Activated T-helper 2 cell treated with anti-CD3 and anti-CD28 coated beads, Interferon-gamma antibody, Interleukin-2, Interleukin-4, amounts not matched to agents 10 μg/mL and 5 μg/mL and 100 μg/mL, durations not matched to agents 14 hours and 24 hours and 36 hours (primary cell): ENCODE measurements around the gene TNS4. TPM values are rescaled to one million over a fixed set of nuclear protein-coding genes. Genes with fewer than 3 reads are reported as not detected.
A peak's percentile ranks its signal among the peaks of the same experiment; 100 is the strongest.

Experiments
- DNase-seq: peaks from one replicate; pipeline ENCODE4 v3.0.0; 2021; ENCODE audit warnings: low spot score
- H3K27ac Mint-ChIP-seq: one replicate; pipeline ENCODE4 v1.8.0; 2021; ENCODE audit warnings: mixed read lengths
- H3K27me3 Mint-ChIP-seq: one replicate; pipeline ENCODE4 v1.8.0; 2021; ENCODE audit warnings: low read depth, mixed read lengths
- H3K36me3 Mint-ChIP-seq: one replicate; pipeline ENCODE4 v1.8.0; 2021; ENCODE audit warnings: low read depth, mixed read lengths
- H3K4me1 Mint-ChIP-seq: one replicate; pipeline ENCODE4 v1.8.0; 2021; ENCODE audit warnings: low read depth, mixed read lengths
- H3K4me3 Mint-ChIP-seq: one replicate; pipeline ENCODE4 v1.8.0; 2021; ENCODE audit warnings: low read depth, mild to moderate bottlenecking, moderate library complexity, mixed read lengths
- H3K9me3 Mint-ChIP-seq: one replicate; pipeline ENCODE4 v1.8.0; 2021; ENCODE audit warnings: mixed read lengths
- intact Hi-C: fragments of 100-400 bp; cut with micrococcal nuclease; formaldehyde crosslinking; loops from one replicate; pipeline ENCODE4 v1.15.1; 2023
- total RNA-seq: library from RNA; stranded (reverse); gene quantifications from 2 replicates; pipeline ENCODE4 v1.2.3, GENCODE V29; 2022

The TNS4 gene
- total RNA-seq, 1 donor from 2014 or later = 9.0 TPM

GRCh38 chr17:40532520-40533253 is 31.3 kb upstream of the TNS4 start:
- intact Hi-C loops = loop anchor here (1.0 to 2.0 kb wide), 7 partner anchors 28 to 174 kb away; partner anchors contain the start of gene TOP2A

GRCh38 chr17:40531051-40531991 is 29.9 kb upstream of the TNS4 start:
- Mint-ChIP-seq H3K4me3 (peak overlapping the region; percentile 79), H3K36me3 (peaks cover 18% of the 10 kb centered on the region), H3K27me3 (no peaks in the 10 kb centered on the region), H3K27ac (peak overlapping the region; percentile 92), H3K9me3 (peaks cover 5% of the 10 kb centered on the region), H3K4me1 (peaks cover 69% of the 10 kb centered on the region)
- intact Hi-C loops = loop anchor here (1.0 kb wide), 4 partner anchors 11 to 86 kb away; no protein-coding TSS in a partner anchor
- peak; percentile 48 for DNase-seq

More at GRCh38 chr17:40532520-40533253, 31.3 kb upstream of the TNS4 start:
- Mint-ChIP-seq H3K9me3 (no peaks in the 10 kb centered on the region), H3K4me3 (peak overlapping the region; percentile 79), H3K4me1 (peaks cover 78% of the 10 kb centered on the region), H3K27me3 (no peaks in the 10 kb centered on the region), H3K36me3 (peaks cover 10% of the 10 kb centered on the region), H3K27ac (peak overlapping the region; percentile 92)
- DNase-seq = no peak

GRCh38 chr17:40530531-40530994 is 29.1 kb upstream of the TNS4 start:
- Mint-ChIP-seq H3K4me1 (peaks cover 64% of the 10 kb centered on the region), H3K4me3 (peak overlapping the region; percentile 30), H3K27ac (peak overlapping the region; percentile 92), H3K27me3 (no peaks in the 10 kb centered on the region), H3K36me3 (peaks cover 20% of the 10 kb centered on the region), H3K9me3 (peaks cover 12% of the 10 kb centered on the region)
- intact Hi-C loops = no loop called here
- no peak for DNase-seq

DNA sequence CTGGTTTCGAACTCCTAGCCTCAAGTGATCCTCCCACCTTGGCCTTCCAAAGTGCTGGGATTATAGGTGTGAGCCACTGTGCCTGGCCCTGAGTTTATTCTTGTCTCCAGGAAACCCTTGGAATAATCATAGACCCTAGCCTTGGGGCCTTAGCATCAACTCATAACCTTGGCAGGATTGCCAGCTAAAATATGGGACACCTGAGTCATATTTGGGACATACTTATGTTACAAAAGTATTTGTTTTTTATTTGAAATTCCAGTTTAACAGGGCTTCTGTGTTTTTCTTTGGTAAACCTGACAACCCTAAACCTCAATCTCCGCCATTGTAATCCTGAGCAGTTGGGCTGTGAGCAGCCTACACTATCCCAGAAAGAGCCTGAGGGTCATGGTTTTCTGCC is 28.6 kb upstream of the TNS4 start:
- intact Hi-C loops = no loop called here
- H3K9me3 Mint-ChIP-seq = peaks cover 18% of the 10 kb centered on the region
- H3K36me3 Mint-ChIP-seq = peaks cover 26% of the 10 kb centered on the region
- no peak for DNase-seq
- H3K27me3 Mint-ChIP-seq = no peaks in the 10 kb centered on the region
- no peak overlapping the region for H3K4me3 Mint-ChIP-seq
- peaks cover 61% of the 10 kb centered on the region for H3K4me1 Mint-ChIP-seq
- H3K27ac Mint-ChIP-seq = peak overlapping the region; percentile 92

DNA sequence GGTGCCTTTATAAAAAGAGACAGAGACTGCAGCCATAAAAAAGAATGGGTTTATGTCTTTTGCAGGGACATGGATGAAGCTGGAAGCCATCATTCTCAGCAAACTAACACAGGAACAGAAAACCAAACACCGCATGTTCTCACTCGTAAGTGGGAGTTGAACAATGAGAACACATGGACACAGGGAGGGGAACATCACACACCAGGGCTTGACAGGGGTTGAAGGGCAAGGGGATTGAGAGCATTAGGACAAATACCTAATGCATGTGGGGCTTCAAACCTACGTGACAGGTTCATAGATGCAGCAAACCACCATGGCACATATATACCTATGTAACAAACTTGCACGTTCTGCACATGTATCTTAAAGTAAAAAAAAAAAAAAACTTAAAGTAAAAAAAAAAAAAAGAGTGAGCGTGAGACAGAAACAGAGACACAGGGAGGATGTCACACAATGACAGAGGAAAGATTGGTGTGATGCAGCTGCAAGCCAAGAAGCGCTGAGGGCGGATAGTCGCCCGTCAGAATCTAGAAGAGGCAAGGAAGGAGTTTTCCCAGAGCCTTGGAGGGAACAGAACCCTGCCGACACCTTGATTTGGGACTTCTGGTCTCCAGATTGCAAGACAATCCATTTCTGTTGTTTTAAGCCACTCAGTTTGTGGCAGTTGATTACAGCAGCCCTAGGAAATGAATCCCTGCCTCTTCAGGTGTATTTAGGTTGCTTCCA is 27.4 kb upstream of the TNS4 start:
- no peak overlapping the region for H3K4me3 Mint-ChIP-seq
- peaks cover 37% of the 10 kb centered on the region for H3K36me3 Mint-ChIP-seq
- no peak for DNase-seq
- intact Hi-C loops = no loop called here
- H3K27me3 Mint-ChIP-seq = no peaks in the 10 kb centered on the region
- H3K9me3 Mint-ChIP-seq = peaks cover 29% of the 10 kb centered on the region
- peaks cover 57% of the 10 kb centered on the region for H3K4me1 Mint-ChIP-seq
- H3K27ac Mint-ChIP-seq = peak overlapping the region; percentile 84

GRCh38 chr17:40526668-40527067 is 25.2 kb upstream of the TNS4 start:
- intact Hi-C loops = no loop called here
- no peak for DNase-seq
- peaks cover 42% of the 10 kb centered on the region for H3K9me3 Mint-ChIP-seq
- H3K36me3 Mint-ChIP-seq = peaks cover 56% of the 10 kb centered on the region
- H3K27me3 Mint-ChIP-seq = no peaks in the 10 kb centered on the region
- H3K4me3 Mint-ChIP-seq = no peak overlapping the region
- H3K27ac Mint-ChIP-seq = peak overlapping the region; percentile 16
- peaks cover 49% of the 10 kb centered on the region for H3K4me1 Mint-ChIP-seq

- H3K4me3 Mint-ChIP-seq = no peak overlapping the region
- peaks cover 42% of the 10 kb centered on the region for H3K4me1 Mint-ChIP-seq
Measured at GRCh38 chr17:40525294-40525693, 23.9 kb upstream of the TNS4 start.

GRCh38 chr17:40524243-40524965 is 23.0 kb upstream of the TNS4 start:
- Mint-ChIP-seq H3K27ac (no peak overlapping the region), H3K4me3 (no peak overlapping the region), H3K36me3 (peaks cover 61% of the 10 kb centered on the region), H3K4me1 (peaks cover 43% of the 10 kb centered on the region), H3K27me3 (no peaks in the 10 kb centered on the region), H3K9me3 (peaks cover 42% of the 10 kb centered on the region)
- no peak for DNase-seq
- intact Hi-C loops = no loop called here

More at GRCh38 chr17:40525294-40525693, 23.9 kb upstream of the TNS4 start:
- Mint-ChIP-seq H3K9me3 (peaks cover 42% of the 10 kb centered on the region), H3K27me3 (no peaks in the 10 kb centered on the region), H3K27ac (no peak overlapping the region), H3K36me3 (peaks cover 61% of the 10 kb centered on the region)
- no peak for DNase-seq
- intact Hi-C loops = no loop called here

GRCh38 chr17:40522961-40523310 is 21.5 kb upstream of the TNS4 start:
- Mint-ChIP-seq H3K36me3 (peaks cover 61% of the 10 kb centered on the region), H3K27me3 (no peaks in the 10 kb centered on the region), H3K4me1 (peaks cover 48% of the 10 kb centered on the region), H3K9me3 (peaks cover 42% of the 10 kb centered on the region), H3K4me3 (no peak overlapping the region), H3K27ac (no peak overlapping the region)
- no peak for DNase-seq
- intact Hi-C loops = no loop called here

GRCh38 chr17:40522250-40522960 is 21.0 kb upstream of the TNS4 start:
- Mint-ChIP-seq H3K27me3 (no peaks in the 10 kb centered on the region), H3K4me3 (no peak overlapping the region), H3K36me3 (peaks cover 61% of the 10 kb centered on the region), H3K4me1 (peaks cover 47% of the 10 kb centered on the region), H3K27ac (peak overlapping the region; percentile 31), H3K9me3 (peaks cover 42% of the 10 kb centered on the region)
- intact Hi-C loops = no loop called here
- DNase-seq = no peak

DNA sequence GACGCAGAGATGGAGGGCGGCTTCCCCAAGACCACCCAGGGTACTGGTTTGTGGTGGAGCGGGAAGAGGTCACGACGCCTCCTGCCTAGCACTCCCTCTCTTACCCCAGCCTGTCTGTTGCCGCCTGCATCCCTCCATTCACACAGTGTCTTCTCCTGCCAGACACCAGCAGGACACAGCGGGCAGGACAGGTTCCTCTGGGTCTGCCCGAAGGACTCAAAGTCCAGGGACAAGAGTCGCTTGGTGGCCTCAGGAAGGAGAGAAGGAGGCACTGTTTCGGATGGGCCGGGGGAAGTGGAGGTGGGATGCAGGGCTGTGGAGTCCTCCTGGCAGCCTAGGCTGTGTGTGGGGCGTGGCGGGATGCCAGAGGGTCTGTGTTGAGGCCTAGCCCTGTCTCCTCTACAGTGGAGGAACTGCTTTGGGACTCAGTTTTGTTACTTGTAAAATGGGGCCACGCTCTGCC is 19.6 kb upstream of the TNS4 start:
- intact Hi-C loops = no loop called here
- no peaks in the 10 kb centered on the region for H3K27me3 Mint-ChIP-seq
- H3K27ac Mint-ChIP-seq = peak overlapping the region; percentile 31
- peaks cover 56% of the 10 kb centered on the region for H3K4me1 Mint-ChIP-seq
- no peak for DNase-seq
- H3K4me3 Mint-ChIP-seq = no peak overlapping the region
- H3K9me3 Mint-ChIP-seq = peaks cover 34% of the 10 kb centered on the region
- peaks cover 55% of the 10 kb centered on the region for H3K36me3 Mint-ChIP-seq
